TTC549 (cell line): ENCODE data around the gene CRYBB1.

Experiments
- FAIRE-seq: peaks from 2 replicates; lab custom pipeline; 2012; peaks lifted over from hg19 to GRCh38; lab: Jason Lieb, UNC

CRYBB1 gene

GRCh38 chr22:26576026-26576680 is 41.7 kb downstream of the CRYBB1 start:
- no peak for FAIRE-seq

- no peak for FAIRE-seq
Measured at GRCh38 chr22:26574001-26574723, 43.7 kb downstream of the CRYBB1 start.

DNA sequence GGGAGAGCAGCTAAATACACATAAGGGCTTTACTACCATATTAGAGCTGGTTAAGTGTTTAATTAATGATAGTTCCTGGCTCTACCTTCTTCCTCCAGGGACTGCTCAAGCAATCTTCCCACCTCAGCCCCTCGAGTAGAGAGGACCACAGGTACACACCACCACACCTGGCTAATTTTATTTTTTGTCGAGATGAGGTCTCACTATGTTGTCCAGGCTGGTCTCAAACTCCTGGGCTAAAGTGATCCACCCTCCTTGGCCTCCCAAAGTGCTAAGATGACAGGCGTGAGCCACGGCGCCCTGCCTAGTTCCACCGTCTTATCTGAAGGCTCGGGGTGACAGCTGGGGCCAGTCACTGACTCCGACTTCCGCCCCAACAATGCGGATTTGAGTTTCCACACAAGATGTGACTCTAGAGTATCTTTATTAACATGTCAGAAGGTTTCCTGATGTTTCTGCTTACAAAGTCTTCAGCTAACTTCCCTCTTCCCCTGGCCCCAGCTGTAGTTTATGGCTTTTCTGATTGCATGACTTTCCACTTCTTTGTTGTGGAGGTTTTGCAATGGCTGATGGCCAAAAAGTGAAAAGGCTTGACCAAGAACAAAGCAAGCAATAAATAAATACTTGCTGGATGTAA is 44.7 kb downstream of the CRYBB1 start:
- no peak for FAIRE-seq

DNA sequence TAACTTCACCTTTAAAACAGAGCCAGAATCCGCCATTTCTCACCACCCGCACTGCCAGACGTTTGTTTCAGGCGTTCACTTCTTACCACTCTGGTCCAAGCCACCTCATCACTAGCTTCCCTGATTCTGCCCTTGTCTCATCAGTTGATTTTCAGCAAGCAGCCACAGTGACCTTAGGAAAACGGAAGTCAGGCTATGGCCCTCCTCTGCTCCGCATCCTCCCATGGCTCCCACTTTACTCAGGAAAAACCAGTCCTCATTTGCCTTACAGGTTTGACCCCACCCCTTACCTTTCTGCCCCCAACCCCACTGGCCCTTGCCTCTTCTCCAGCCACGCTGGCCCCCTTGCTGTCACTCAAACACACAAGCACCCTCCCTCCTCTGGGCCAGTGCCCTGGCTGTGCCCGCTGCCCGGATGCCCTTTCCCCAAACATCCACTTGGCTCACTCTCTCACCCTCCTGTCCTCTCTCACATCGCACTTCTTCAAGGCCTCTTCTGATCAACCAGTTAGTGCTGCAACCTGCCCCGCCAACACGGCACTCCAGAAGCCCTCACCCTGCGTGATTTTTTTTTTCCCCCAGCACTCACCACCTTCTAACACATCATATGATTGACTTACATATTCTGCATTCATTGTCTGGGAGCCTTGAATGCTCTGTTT is 46.8 kb downstream of the CRYBB1 start:
- no peak for FAIRE-seq

DNA sequence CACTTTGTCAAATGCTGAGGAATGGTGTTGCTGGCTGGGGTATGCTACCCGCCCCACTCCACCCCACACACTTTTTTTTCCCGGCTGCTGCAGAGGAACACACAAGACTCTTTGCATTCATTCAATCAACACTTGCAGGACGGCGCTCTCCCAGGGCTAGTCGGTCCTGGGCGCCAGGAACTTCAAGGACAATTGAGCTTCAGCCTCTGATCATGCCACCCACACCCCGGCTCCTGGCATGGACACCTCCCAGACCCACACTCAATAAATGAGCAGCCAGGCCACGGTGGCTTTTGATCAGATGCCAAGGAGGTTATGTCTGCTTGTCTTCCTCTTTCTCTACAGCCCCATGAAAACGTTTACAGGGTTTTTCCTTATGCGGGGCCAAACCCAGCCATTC is 47.7 kb downstream of the CRYBB1 start:
- FAIRE-seq: no peak

GRCh38 chr22:26568207-26568706 is 49.6 kb downstream of the CRYBB1 start:
- FAIRE-seq: no peak

DNA sequence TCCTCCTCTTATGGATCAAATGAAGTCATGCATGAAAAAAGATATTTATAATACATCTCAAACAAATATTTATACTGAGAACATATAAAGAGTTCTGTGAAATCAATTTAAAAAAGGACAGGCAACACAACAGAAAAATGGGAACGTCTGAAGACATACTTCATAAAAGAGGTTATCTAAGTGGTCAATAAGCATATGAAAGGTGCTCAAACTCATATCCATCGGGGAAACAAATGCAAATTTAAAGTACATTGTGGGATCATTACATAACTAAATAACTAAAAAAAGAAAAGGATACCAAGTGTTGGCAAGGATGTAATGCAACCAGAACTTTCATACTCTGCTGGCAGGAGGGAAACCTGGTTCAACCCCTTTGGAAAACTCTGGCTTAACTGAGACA is 50.2 kb downstream of the CRYBB1 start:
- no peak for FAIRE-seq

DNA sequence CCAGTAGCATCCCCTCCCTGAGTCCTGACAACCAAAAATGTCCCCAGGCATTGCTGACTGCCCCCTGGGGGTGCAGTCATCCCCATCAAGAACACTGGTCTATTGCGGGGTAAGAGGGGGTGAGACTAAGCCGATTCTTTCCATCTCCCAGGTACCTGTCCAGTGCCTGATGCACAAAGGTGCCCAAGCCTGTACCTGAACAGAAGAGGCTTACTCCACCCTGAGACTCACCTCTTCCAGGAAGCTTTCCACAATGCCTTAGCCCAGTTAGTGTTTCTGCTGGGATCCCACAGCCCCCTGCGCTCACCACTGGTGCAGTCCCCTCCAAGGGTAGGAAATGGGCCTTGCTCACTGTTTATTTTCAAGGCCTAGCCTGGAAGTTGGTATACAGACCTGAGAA is 50.8 kb downstream of the CRYBB1 start:
- no peak for FAIRE-seq

DNA sequence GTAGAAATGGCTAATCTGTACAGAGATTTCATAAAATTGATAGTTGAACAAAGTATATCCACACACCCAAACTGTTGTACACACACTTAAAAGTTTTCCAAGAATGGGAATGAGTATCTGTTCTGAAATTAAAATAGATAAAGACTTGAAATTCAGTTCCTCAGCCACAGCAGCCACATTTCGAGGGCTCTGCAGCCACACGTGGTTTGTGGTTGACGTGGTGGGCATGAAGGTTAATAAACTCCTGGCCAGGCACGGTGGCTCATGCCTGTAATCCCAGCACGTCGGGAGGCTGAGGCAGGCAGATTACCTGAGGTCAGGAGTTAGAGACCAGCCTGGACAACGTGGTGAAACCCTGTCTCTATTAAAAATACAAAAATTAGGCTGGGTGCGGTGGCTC is 51.9 kb downstream of the CRYBB1 start:
- no peak for FAIRE-seq

DNA sequence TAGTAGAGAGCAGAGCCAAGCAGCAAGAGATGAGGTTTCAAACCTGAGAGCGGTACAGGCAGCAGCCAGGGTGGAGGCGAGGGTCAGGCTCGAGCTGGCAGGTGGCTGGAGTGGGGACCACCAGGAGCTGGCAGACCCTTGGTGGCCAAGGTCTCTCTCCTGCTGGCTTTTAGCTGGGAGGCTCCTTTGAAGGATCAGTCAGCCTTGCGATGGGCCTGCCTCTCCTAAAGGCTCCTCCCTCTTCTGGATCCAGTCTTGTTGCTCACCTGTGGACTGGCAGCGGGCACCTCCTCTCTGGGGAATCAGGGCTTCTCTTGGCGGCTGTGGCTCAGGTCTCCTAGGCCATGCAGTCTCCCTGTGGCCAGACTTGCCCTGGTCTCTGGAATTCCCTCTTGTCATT is 52.6 kb downstream of the CRYBB1 start:
- FAIRE-seq: no peak

- no peak for FAIRE-seq
Measured at GRCh38 chr22:26564672-26565071, 53.2 kb downstream of the CRYBB1 start.

DNA sequence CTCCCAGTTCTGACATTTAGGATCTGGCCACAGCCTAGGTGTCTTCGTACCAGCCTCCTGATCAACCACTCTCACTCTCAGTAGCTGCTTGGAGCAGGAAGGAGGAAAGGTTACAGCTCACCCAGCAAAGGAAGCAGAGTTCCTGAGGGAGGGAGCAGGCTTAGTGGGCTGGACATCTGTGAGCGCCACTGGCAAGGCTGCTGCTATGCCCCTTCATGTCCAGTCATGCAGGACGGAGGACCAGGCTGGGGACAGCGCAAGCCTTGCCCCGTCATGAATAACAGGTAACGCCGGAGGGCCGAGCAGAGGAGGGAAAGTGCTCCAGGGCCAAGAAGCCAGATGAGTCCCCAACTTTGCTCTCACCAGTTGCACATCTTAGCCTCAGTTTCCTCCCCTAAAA is 53.6 kb downstream of the CRYBB1 start:
- no peak for FAIRE-seq

- FAIRE-seq: no peak
Measured at GRCh38 chr22:26563022-26563421, 54.8 kb downstream of the CRYBB1 start.

DNA sequence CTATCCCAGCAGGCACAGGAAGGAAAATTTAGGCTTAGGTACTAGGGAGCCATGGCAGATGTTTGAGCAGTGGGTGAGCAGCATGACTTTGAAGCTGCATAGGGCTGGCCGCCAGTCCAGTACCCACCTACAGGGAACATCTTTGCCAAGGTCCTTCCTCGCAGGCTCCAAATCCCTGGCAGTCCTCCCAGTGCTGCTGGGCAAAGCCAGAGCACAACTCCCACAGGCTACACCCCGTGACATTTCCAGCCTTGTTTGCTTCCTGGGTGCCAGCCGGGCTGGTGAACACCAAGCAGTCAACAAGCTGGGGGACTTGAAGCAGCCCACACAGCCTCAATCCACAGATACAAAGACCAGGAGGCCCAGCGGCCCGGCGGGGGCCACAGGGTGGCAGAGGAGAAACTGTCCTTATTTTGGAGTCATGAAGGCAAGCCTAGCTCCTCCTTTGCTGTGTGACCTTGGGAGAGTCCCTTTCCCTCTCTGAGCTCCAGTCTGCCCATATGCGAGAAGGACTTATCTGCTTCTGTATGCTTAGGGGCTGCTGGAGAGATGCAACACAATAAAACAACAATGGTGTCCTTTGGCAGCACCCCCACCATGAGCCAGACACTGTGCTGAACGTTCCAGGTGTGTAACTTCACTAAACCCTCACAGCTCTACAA is 55.9 kb downstream of the CRYBB1 start:
- FAIRE-seq: no peak

GRCh38 chr22:26559961-26560575 is 57.8 kb downstream of the CRYBB1 start:
- no peak for FAIRE-seq

DNA sequence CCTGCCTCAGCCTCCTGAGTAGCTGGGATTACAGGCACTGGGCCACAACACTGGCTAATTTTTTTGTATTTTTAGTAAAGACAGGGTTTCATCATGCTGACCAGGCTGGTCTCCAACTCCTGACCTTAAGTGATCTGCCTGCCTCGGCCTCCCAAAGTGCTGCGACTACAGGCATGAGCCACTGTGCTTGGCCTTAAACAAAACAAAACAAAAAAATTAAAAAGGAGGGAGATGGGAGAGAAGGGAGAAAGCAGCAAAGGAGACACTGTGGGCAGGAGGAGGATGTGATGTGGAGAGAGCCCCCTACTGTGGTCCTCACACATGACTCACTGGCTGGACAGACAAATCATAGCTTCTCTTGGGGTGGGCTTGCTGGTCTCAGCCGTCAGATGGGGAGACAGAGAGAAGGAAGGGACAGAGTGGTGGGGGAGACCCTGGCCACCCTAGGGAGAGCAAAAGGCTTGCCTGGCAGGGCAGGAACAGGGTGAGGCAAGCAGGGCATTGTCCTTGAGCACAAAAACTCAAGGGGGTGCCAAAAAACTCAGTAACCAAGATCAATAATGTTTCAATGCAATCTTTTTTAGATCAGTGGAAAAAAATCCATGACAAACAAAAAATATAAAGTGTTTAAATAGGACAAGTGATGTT is 59.5 kb downstream of the CRYBB1 start:
- no peak for FAIRE-seq

DNA sequence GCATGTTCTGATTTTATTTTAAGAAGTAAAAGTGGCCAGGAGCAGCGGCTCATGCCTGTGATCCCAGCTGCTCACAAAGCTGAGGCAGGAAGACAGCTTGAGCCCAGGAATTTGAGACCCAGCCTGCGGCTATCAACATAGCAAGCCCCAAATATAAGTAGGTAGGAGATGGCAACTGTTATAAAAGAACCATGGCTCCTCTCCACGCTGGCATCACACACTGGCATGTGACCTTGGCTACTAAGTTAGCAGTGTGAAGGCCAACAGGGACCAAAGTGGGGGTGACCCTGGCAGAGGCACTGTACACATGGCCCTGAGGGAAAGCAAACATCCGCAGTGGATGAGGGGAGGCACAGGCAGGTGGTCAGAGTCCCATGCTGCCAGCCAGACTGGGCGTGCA is 60.9 kb downstream of the CRYBB1 start:
- no peak for FAIRE-seq

DNA sequence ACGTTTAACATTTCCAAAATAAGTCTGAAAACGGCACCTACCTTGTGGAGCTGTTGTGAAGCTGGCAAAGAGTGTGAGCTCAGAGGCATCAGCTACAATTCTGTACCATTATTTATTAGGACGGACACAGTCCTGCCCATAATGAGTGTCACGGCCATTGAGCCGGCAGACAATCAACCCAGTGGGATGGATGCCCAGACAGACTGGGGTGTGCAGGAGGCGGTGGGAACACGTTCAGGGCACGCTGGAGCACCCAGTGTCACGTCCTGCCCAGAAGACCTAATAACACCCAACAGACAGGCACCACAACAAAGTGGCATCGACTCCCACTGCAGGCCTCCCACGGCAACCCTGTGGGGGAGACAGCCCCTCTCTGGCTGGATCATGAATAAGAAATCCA is 62.3 kb downstream of the CRYBB1 start:
- no peak for FAIRE-seq

GRCh38 chr22:26554956-26555355 is 62.9 kb downstream of the CRYBB1 start:
- no peak for FAIRE-seq

DNA sequence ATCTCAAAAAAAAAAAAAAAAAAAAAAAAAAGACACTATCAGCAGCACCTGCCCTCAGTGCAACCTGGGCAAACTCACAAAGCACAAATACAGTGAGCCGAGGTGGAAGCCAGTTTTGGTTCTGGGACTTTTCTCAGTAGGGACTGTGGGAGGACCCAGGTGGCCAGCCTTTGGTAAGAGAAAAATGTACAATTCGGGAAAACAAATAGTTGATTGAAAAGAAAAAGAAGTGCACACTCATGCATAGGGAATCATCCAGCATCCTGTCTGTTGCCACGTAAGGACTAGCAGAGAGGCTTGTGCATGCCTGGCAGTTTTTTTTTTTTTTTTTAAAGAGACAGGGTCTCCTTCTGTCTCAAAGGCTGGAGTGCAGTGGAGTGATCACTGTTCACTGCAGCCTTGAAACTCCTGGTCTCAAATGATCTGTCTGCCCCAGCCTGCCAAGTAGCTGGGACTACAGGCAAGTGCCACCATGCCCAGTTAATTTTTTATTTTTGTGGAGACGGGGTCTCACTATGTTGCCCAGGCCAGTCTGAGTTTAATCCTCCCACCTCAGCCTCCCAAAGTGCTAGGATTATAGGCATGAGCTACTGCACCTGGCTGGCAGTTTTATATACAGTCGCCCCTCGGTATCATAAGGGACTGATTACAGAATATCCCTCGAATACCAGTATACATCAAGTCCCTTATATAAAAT is 64.6 kb downstream of the CRYBB1 start:
- no peak for FAIRE-seq

GRCh38 chr22:26552466-26552865 is 65.4 kb downstream of the CRYBB1 start:
- no peak for FAIRE-seq
